Hair follicular keratinocyte (primary cell): ENCODE results near the gene ALOX15. TPM values are rescaled to one million over a fixed set of nuclear protein-coding genes. Genes with fewer than 3 reads are reported as not detected.

Source experiments
- total RNA-seq: library from RNA; depleted of rRNA; stranded (reverse); fragments of >200 nt; gene quantifications from 2 replicates; pipeline ENCODE4 v1.2.3, GENCODE V29; 2015

Gene ALOX15
- not detected in 2 replicates for total RNA-seq

GRCh38 chr17:4641297-4642195 is at the start of gene ALOX15:
Gene ALOX15 (minus strand): TSS chr17:4641678. CDS start chr17:4641651, 27 bp downstream.

GRCh38 chr17:4584101-4584916 is 57.2 kb downstream of the ALOX15 start, which contains the start of gene SMTNL2:
Gene SMTNL2 (plus strand): TSS chr17:4584529. CDS start chr17:4584606, 77 bp downstream.

Other genes with a start within 250 kb of the ALOX15 start
- 0.04 and 0.23 TPM in 2 replicates for gene SPNS3, start 207.7 kb downstream of the ALOX15 start, total RNA-seq
- gene SPNS2, start 142.8 kb downstream of the ALOX15 start, total RNA-seq, result 0.08 TPM in 1 of 2 replicates, not detected in the other
- gene MYBBP1A, start 86.3 kb downstream of the ALOX15 start, total RNA-seq, result 70.3 and 99.9 TPM in 2 replicates
- gene GGT6, start 81.1 kb downstream of the ALOX15 start, total RNA-seq, result 0.08 TPM in 2 replicates
- not detected in 2 replicates for gene SMTNL2, start 57.1 kb downstream of the ALOX15 start, total RNA-seq
- gene PELP1, start 62.5 kb upstream of the ALOX15 start, total RNA-seq, result 21.2 and 40.7 TPM in 2 replicates
- gene ARRB2, start 69.0 kb upstream of the ALOX15 start, total RNA-seq, result 10.9 and 13.2 TPM in 2 replicates
- 26.4 and 40.1 TPM in 2 replicates for gene MED11, start 89.8 kb upstream of the ALOX15 start, total RNA-seq
- 0.08 and 0.11 TPM in 2 replicates for gene ZMYND15, start 98.2 kb upstream of the ALOX15 start, total RNA-seq
- 1.9 and 14.8 TPM in 2 replicates for gene CXCL16, start 98.2 kb upstream of the ALOX15 start, total RNA-seq
- not detected in 2 replicates for gene TM4SF5, start 130.2 kb upstream of the ALOX15 start, total RNA-seq
- gene VMO1, start 144.7 kb upstream of the ALOX15 start, total RNA-seq, result 0.31 TPM in 1 of 2 replicates, not detected in the other
- not detected in 2 replicates for gene GLTPD2, start 147.3 kb upstream of the ALOX15 start, total RNA-seq
- gene PSMB6, start 154.5 kb upstream of the ALOX15 start, total RNA-seq, result 272 and 338 TPM in 2 replicates
- gene PLD2, start 165.5 kb upstream of the ALOX15 start, total RNA-seq, result 19.6 and 23.9 TPM in 2 replicates
- 43.4 and 65.6 TPM in 2 replicates for gene MINK1, start 191.7 kb upstream of the ALOX15 start, total RNA-seq